Nephron progenitor cell (in vitro differentiated cells): Measurements from ENCODE around the gene DGCR8.

Source experiments
- DNase-seq: peaks from one replicate; pipeline ENCODE4 v3.0.0; 2021
- H3K27ac Mint-ChIP-seq: 2 replicates; pipeline ENCODE4 v1.8.0; 2021; ENCODE audit warnings: mild to moderate bottlenecking, moderate library complexity, mixed read lengths
- H3K27me3 Mint-ChIP-seq: 2 replicates; pipeline ENCODE4 v1.8.0; 2021; ENCODE audit warnings: mild to moderate bottlenecking, low read depth, mixed read lengths; ENCODE audit not compliant: poor library complexity
- H3K36me3 Mint-ChIP-seq: 2 replicates; pipeline ENCODE4 v1.8.0; 2021; ENCODE audit warnings: low read depth, mixed read lengths
- H3K4me1 Mint-ChIP-seq: 2 replicates; pipeline ENCODE4 v1.8.0; 2021; ENCODE audit warnings: mixed read lengths
- H3K4me3 Mint-ChIP-seq: 2 replicates; pipeline ENCODE4 v1.8.0; 2021; ENCODE audit warnings: mild to moderate bottlenecking, moderate library complexity, mixed read lengths
- H3K9me3 Mint-ChIP-seq: 2 replicates; pipeline ENCODE4 v1.8.0; 2021; ENCODE audit warnings: mild to moderate bottlenecking, moderate library complexity, mixed read lengths
- TF ChIP-seq, protein P1 (sequence below): fragments of 200-600 bp; sonication (generic); IDR thresholded peaks from 2 replicates; pipeline ENCODE4 v1.5.0; 2021; ENCODE audit warnings: antibody characterized with exemption

DGCR8 gene

DNA sequence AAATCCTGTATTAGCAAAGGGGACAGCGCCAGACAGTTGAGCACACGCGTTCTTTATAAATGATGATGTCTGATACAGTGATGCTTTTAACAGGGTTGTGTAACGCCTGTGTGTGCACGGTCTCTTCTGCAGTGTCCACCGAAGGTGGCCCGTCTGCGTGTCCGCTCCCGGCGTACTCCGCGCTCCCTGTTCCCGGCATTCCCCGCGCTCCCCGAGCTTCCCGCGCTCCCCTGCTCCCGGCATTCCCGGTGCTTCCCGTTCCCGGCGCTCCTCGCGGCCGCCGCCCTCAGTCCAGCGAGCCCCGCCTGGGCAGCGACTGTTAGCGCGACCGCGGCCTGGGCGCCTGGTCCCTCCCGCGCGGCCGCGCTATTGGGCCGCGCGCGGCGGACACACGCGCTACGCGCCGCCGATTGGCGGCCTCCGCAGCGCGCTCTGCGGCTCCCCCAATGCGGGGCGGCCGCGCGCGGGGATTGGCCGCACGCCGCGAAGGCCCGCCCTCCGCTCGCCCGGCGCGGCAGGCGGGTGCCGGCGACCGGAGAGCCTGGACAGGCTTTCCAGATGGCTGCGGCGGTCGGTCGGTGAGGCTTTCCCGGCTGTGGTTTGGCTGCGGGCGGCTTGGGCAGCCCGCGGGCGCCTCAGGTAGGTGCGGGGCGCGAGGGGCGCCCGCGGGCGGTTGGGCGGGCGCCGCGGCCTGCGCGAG is at the start of gene DGCR8:
TSS of gene DGCR8 (plus strand) at position 497 of the 700 bp plus-strand sequence. CDS start 5,723 bp downstream, outside the sequence.
- Mint-ChIP-seq H3K9me3 (no peaks in the 10 kb centered on the region), H3K4me3 (peak within 1 kb of the TSS; percentile 91), H3K36me3 (no peaks in the 10 kb centered on the region), H3K27me3 (peaks cover 3% of the 10 kb centered on the region), H3K27ac (peak within 1 kb of the TSS; percentile 88), H3K4me1 (peaks cover 53% of the 10 kb centered on the region)
- DNase-seq, result peak; percentile 88
- TF ChIP-seq, protein P1, sequence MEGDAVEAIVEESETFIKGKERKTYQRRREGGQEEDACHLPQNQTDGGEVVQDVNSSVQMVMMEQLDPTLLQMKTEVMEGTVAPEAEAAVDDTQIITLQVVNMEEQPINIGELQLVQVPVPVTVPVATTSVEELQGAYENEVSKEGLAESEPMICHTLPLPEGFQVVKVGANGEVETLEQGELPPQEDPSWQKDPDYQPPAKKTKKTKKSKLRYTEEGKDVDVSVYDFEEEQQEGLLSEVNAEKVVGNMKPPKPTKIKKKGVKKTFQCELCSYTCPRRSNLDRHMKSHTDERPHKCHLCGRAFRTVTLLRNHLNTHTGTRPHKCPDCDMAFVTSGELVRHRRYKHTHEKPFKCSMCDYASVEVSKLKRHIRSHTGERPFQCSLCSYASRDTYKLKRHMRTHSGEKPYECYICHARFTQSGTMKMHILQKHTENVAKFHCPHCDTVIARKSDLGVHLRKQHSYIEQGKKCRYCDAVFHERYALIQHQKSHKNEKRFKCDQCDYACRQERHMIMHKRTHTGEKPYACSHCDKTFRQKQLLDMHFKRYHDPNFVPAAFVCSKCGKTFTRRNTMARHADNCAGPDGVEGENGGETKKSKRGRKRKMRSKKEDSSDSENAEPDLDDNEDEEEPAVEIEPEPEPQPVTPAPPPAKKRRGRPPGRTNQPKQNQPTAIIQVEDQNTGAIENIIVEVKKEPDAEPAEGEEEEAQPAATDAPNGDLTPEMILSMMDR, result no peak

DNA sequence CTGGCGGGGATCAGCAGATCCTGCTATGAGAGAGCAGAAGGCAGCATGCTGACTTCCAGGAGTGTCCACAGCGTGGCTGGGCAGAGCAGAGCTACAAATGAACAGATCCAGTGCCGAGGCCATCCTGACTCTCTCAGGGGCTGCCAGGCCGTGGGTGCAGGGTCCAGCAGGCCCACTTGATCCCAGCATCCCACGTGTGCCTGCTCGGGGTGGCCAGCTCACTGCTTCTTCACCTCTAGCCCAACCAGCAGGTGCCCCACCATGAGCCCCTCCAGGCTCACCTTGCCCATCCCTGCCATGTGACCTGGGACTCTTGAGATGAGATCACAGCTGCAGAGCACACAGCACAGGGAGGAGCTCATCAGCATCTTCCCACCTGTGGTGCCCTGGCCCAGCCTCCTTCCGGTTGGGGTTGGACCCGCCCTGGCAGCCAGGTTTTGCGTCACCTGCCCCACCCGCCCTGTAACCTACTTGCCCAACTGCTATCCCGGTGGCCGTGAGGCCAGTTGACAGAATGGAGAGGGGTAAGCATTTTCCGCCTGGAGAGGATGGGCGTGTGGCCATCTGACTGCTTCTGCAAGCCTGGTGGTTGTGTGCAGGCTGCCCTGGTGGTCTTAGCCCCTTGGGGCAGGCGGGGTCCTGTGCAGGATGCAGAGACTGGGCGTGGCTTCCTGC is 48.2 kb upstream of the DGCR8 start:
- Mint-ChIP-seq H3K27ac (no peak overlapping the region), H3K9me3 (peaks cover 4% of the 10 kb centered on the region), H3K4me3 (no peak overlapping the region), H3K27me3 (peaks cover 8% of the 10 kb centered on the region), H3K4me1 (peaks cover 29% of the 10 kb centered on the region), H3K36me3 (peaks cover 5% of the 10 kb centered on the region)
- no peak for DNase-seq
- TF ChIP-seq, protein P1, result no peak

DNA sequence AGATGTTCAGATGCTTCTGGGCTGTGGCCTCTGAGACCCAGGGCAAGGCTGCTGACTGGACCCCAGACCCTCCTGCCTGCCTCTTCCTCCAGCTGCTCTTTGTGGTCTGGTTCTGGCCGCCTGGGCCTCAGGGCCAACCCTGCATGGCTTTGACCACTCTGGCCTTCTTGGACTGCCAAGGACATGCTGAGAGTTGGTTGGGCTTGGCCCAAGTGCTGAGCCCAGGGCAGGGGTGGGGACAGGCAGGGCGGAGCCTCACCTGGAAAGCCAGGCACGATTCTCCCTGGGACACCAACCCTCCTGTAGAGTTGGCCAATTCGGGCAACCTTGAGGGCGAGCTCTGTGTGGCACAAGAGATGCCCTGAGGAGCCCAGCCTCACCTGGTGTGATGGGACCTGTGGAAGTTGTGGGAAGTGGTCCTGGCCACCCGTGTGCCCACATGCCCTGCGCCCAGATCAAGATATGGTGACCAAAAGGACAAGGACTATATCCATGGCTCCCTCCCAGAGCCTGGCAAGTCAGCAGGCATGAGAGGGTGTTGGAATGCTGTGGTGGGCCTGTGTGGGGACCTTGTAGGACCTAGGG is 47.5 kb upstream of the DGCR8 start:
- no peak overlapping the region for H3K4me3 Mint-ChIP-seq
- H3K27me3 Mint-ChIP-seq, result peaks cover 6% of the 10 kb centered on the region
- TF ChIP-seq, protein P1, result no peak
- peaks cover 5% of the 10 kb centered on the region for H3K36me3 Mint-ChIP-seq
- no peak for DNase-seq
- H3K9me3 Mint-ChIP-seq, result peaks cover 4% of the 10 kb centered on the region
- H3K27ac Mint-ChIP-seq, result no peak overlapping the region
- H3K4me1 Mint-ChIP-seq, result peaks cover 36% of the 10 kb centered on the region

DNA sequence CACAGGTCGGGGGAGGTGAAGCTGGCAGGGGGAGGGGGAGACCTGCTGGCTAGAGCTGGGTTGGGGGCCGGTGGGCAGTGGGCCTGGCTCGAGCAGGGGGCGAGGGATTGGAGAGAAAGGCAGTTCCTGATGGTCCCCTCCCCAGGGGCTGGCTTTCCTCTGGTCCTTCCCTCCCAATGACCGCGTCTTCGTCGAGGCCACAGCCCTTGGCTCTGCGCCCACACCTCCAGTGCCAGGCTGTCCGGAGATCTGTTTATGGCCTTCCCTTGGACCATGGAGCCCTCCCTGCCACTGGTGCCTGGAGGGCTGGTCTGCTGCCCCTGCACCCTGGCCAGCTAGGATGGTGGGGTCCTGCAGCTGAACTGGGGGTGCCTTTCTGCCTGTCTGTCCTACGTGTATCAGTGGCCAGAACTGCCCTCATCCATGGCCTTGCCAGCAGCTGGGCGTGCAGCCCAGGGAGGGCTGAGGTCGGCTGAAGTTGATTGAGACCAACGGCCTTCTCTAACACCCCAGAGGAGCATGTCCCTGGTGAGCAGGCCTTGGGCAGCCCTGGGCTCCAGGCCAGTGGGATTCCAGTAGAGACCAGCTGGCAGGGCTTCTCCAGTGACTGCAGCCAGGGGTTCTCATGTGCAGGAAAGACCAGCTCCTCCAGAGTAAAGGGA is 46.9 kb upstream of the DGCR8 start:
- Mint-ChIP-seq H3K27ac (no peak overlapping the region), H3K4me3 (no peak overlapping the region), H3K27me3 (peaks cover 6% of the 10 kb centered on the region), H3K9me3 (peaks cover 4% of the 10 kb centered on the region), H3K4me1 (peaks cover 42% of the 10 kb centered on the region), H3K36me3 (peaks cover 5% of the 10 kb centered on the region)
- no peak for DNase-seq
- TF ChIP-seq, protein P1, result no peak

DNA sequence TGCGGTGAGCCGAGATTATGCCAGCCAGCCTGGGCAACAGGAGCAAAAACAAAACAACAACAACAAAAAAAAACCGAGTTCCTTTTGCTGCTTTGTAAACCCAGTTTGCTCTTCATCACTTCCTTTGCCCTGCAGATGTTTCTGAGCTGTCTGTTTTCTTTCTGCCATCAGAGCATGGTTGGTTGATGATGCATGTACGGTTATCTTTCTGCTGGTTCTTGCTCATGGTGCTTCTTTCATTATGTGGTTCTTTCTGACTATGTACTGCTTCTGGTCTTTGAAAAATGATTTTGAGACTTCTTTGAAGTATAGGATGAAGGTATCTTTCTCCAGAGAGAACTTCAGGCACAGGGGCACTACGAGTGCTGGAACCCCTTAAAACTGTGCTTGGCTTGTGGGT is 45.9 kb upstream of the DGCR8 start:
- H3K9me3 Mint-ChIP-seq, result peaks cover 4% of the 10 kb centered on the region
- H3K4me1 Mint-ChIP-seq, result peaks cover 42% of the 10 kb centered on the region
- no peak overlapping the region for H3K4me3 Mint-ChIP-seq
- H3K36me3 Mint-ChIP-seq, result peaks cover 5% of the 10 kb centered on the region
- no peak for DNase-seq
- peaks cover 6% of the 10 kb centered on the region for H3K27me3 Mint-ChIP-seq
- H3K27ac Mint-ChIP-seq, result no peak overlapping the region
- TF ChIP-seq, protein P1, result no peak
